GM19035 (cell line): ENCODE data around the gene WDR31.

Source experiments
- ATAC-seq: cut with Tn5 transposase; IDR thresholded peaks from one replicate; pipeline ENCODE4 v1.9.1; 2021; ENCODE audit not compliant: unreplicated experiment

Gene WDR31

DNA sequence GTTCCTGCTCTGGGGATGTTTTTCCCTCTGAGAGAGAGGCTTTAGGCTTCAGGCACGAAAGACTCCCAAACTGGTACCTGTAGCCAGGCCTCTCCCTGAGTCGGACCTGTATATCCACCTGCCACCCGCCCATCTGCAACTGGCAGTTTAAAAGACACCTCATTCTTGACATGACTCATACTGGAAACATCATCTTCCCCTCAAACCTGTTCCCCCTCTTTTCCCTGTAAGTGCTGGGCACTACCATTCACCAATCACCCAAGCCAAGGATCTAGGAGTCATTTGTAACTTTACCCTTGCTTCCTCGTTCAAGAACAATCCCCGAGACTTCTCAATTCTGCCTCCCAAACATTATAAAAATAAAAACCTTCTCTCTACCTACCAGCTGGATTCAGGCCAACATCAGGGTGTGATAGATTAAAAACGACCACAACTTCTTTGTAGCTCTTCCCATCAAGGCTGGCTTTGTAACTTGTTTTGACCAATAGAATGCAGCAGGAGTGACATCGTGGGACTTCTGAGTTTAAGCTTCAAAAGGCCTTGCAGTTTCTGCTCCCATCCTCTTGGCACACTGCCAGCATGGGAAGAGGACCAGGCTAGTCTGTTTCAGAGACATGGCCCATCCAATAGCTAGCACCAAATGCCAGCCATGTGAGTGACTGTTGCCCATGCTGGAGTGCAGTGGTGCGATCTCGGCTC lies 1.8 kb upstream of the WDR31 start:
- ATAC-seq: no peak

DNA sequence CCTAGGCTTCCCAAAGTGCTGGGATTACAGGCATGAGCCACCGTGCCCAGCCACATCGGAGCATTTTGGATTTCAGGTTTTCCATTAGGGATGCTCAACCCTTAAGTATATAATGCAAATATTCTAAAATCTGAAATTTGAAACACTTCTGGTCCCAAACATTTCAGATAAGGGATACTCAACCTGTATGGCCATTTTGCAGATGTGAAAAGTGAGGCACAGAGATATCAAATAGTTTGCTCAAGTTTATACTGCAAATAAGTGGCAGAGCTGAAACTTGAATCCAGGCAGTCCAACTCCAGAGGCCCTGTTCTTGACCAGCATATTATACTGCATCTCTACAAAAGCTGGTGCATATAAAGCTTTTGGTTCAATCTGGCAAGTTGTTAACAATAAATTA lies 2.4 kb downstream of the WDR31 start:
- no peak for ATAC-seq

- no peak for ATAC-seq
These were observed 8.3 kb downstream of the WDR31 start for GRCh38 chr9:113331780-113332179.

DNA sequence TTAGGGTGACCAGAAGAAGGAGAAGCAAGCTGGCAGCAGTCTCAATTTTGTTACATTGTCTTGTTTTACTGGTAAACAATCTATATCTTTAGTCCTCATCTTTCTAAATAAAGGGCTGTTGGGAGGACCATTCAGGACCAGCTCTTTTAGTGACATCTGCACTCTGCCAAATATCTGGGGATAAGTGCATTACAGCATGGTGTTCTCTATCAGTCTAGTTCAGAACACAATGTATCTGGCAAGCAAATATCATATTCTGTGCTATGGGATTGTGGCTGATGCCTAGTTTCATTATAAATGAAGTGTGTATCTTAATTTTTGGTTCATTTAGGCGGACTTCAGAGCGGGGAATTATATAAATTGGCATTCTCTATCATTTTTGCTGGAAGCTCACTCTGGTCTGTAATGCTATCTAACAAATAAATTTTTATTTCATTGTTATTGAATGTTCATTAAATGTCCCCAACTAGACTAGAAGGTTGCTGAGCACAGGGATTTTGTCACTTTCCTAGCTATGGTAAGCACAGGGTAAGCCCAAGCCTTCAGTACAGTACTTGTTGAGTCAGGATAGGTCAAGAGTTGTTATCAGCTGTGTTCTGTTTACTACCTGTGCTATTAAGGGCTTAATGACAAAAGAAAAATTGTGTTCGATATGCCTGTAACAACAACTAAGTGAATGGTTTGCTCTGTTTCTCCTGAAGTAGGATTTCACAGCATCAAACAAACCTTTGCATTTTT lies 11.9 kb downstream of the WDR31 start:
- no peak for ATAC-seq

DNA sequence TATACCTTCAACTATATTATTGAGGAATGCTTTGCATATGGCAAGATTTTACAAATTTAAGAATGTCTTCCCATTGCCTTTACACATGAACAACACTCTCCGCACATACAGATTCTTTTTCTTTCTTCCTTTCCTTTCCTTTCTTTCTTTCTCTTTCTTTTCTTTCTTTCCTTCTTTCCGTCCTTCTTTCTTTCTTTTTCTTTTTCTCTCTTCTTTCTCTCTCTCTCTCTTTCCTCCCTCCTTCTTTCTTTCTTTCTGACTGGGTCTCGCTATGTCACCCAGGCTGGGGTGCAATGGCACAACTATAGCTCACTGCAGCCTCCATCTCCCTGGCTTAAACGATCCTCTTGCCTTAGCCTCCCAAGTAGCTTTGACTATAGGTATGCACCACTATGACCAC lies 13.8 kb downstream of the WDR31 start:
- no peak for ATAC-seq

DNA sequence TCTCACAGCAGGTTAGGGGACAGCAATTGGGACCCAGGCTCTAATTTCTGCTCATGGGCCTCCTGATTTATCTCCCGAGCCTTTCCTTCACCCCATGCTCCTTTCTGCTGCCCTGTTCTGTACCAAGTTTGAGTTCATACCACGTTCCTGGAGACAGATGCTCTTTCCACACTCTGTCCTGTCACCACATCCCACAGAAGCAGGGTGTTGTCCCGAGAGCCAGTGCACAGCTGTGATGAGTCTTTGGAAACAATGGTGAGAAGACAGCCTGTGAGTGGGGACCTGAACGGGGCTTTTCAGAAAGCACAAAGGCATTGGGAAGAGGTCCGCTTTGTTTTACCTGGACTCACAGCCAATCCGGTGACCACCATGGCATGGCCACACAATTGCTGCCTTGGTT lies 17.4 kb downstream of the WDR31 start:
- no peak for ATAC-seq

- no peak for ATAC-seq
These were observed 20.0 kb downstream of the WDR31 start for GRCh38 chr9:113320051-113320450.

- ATAC-seq: no peak
These were observed 21.0 kb downstream of the WDR31 start for GRCh38 chr9:113319054-113319453.

- no peak for ATAC-seq
These were observed 22.3 kb downstream of the WDR31 start for GRCh38 chr9:113317777-113318176.

- ATAC-seq: no peak
These were observed 24.0 kb downstream of the WDR31 start for GRCh38 chr9:113316030-113316429.

DNA sequence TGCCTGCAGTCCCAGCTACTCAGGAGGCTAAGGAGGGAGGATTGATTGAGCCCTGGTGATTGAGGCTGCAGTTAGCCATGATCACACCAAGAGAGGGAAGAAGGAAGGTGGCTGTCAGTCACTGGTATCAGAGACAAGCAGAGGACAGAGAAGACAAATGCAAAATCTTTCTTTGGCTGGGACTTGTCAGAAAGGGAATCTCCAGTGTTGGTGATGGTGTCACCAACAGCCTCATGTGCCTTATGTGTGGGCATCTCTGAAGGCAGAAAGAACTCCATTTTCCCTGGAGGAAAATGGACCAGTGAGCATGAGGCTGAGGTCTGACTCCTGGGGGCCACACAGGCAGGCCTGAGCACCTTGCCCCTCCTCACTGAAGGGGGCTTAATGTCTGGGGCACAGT lies 24.8 kb downstream of the WDR31 start:
- ATAC-seq: no peak

GRCh38 chr9:113313261-113313660 lies 26.8 kb downstream of the WDR31 start:
- ATAC-seq: no peak

- no peak for ATAC-seq
These were observed 28.1 kb downstream of the WDR31 start for GRCh38 chr9:113311961-113312360.

- no peak for ATAC-seq
These were observed 29.5 kb downstream of the WDR31 start for GRCh38 chr9:113310538-113310937.

DNA sequence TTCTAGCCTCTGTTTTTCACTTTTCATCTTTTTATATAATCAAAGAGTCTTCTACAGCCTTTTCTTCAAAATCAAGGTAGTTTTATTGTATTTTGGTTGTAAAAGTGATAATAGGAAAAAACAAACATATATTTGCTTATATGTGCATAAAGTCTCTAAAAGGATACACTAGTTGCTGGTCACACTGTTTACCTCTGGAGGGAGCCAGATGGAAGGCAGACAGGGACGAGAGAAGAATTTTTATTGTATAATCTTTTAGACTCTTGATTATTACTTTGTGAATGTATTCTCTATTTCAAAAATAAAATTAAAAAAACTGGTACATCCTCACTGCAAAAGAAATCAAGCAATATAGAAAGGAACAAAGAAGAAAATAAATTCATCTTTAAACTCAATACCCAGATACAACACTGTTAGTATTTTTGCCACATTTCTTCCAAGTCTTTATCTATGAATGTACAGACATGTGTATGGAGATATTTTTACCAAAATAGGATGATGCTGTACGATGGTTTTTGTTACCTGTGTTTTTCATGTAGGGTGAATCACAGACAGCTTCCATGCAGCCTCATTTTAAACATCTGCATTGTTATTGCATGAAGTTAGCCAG lies 30.8 kb downstream of the WDR31 start:
- no peak for ATAC-seq

DNA sequence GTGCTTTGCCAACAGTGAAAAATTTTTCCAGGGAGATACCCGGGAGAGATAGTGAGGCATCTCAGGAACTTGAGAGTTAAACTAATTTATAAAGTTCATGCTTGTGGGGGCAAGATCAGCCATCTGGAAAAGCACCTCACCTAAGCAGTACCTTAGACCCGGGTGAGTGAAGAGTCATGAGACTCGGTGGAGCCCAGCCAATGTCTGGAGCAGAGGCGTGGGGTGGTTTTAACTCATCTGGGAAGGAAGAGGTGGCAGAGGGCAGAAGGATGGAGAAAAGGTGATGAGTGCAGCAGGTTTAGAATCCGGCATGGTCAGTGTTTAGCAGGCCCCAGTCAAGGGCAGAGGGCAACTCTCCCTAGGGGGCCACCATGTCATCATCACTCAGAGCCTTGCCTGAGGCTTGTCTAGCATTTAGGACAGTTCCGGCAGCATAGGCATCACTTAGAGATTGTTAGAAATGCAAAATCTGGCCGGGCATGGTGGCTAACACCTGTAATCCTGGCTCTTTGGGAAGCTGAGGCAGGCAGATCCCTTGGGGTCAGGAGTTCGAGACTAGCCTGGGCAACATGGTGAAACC lies 32.6 kb downstream of the WDR31 start:
- no peak for ATAC-seq

DNA sequence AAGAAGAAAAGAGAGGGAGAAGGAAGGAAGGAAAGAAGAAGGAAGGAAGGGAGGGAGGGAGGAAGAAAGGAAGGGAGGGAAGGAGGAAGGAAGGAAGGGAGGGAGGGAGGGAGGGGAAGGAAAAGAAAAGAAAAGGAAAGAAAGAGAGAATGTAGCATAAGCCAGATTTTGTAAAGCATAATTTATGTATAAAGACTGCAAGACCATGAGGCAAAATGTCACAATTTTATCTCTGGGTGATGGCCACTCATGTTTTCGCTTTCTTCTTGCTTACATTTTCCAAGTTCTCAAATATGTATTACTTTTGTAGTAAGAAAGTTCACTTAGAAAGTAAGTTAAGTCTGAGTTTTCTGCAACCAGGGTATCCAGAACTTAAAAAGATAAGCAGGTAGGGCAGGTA lies 33.5 kb downstream of the WDR31 start:
- ATAC-seq: no peak

DNA sequence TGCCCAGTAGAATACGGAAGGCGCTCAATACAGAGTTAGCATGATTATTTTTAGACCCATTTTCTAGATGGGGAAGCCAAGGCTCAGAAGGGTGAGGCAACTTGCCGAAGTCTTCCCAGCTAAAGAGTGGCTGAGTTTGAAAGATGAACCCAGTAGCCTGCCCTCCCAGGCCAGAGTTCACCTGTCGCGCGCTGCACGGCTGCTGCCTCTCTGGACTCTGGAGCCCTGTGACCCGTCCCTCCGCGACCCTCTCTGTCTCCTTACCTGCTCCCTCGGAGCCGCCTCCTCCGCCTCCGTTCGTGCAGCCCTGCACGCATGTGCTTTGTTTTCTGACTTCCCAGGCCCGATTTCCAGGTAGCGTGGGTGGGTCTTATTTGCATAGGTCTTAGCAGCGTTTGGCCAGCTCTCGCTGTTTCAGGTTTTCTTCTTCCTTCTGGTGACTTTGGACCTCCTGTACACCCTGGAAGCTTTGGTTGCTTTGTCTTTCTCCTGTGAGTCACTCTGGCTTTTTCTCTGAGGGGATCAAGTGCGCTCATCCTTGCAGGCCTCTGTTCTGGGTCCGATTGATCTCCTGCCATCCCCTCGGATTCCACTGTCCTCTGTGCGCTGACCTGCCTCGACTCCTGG lies 37.2 kb downstream of the WDR31 start, which contains the start of gene RNF183:
RNF183 (minus strand) TSS at position 585 of the 627 bp plus-strand sequence. CDS start 5,192 bp downstream, outside the sequence.
- ATAC-seq: no peak

- no peak for ATAC-seq
These were observed 38.5 kb downstream of the WDR31 start for GRCh38 chr9:113301548-113301947.

DNA sequence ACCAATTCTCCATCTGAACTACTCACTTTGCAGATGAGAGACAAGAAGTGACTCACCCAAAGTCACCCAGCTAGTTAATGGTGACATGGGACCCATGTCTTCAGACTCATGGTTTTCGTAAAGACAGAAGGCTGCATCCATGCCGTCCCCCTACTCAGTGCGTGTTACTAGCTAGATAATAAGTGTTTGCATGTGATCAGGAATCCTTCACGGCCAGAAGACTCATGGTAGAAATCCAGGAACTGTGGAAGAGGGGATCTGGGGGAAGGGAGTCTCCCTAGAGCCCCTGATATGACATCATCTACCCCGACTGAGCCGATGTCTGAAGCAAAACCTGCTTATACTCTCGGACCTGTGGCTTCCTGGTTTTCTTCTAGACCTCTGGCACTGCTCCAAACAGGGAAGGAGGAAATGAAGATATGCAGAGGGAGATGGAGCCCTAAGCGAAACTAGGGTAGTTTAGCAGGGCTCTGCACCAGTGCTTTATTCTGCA lies 40.2 kb downstream of the WDR31 start:
- no peak for ATAC-seq
